ENCODE data around the gene EIF4E1B.

EIF4E1B gene

GRCh38 chr5:176647030-176647842 is 16.8 kb downstream of the EIF4E1B start, which contains the start of gene TSPAN17:
Gene TSPAN17, plus strand, starts transcription at chr5:176647484. Its CDS starts 132 bp downstream, at chr5:176647616.
- peak; percentile 100 for DNase-seq (ENCODE audit: low spot score)

GRCh38 chr5:176647843-176648473 is 17.5 kb downstream of the EIF4E1B start:
- no peak for DNase-seq (ENCODE audit: low spot score)

- no peak for DNase-seq (ENCODE audit: low spot score)
These were observed 18.2 kb downstream of the EIF4E1B start for GRCh38 chr5:176648474-176649194.

GRCh38 chr5:176650354-176650884 is 19.9 kb downstream of the EIF4E1B start:
- no peak for DNase-seq (ENCODE audit: low spot score)

- no peak for DNase-seq (ENCODE audit: low spot score)
These were observed 21.1 kb downstream of the EIF4E1B start for GRCh38 chr5:176651472-176651980.

- no peak for DNase-seq (ENCODE audit: low spot score)
These were observed 21.7 kb downstream of the EIF4E1B start for GRCh38 chr5:176652136-176652535.

- no peak for DNase-seq (ENCODE audit: low spot score)
These were observed 23.2 kb downstream of the EIF4E1B start for GRCh38 chr5:176653401-176654385.

GRCh38 chr5:176654856-176655255 is 24.4 kb downstream of the EIF4E1B start:
- no peak for DNase-seq (ENCODE audit: low spot score)

GRCh38 chr5:176656467-176656990 is 26.1 kb downstream of the EIF4E1B start:
- no peak for DNase-seq (ENCODE audit: low spot score)

GRCh38 chr5:176658007-176658599 is 27.6 kb downstream of the EIF4E1B start:
- peak; percentile 62 for DNase-seq (ENCODE audit: low spot score)

GRCh38 chr5:176658817-176659511 is 28.5 kb downstream of the EIF4E1B start:
- no peak for DNase-seq (ENCODE audit: low spot score)

- DNase-seq (ENCODE audit: low spot score) = no peak
These were observed 29.0 kb downstream of the EIF4E1B start for GRCh38 chr5:176659512-176659839.

- DNase-seq (ENCODE audit: low spot score) = no peak
These were observed 29.5 kb downstream of the EIF4E1B start for GRCh38 chr5:176659860-176660461.

GRCh38 chr5:176660530-176660859 is 30.0 kb downstream of the EIF4E1B start:
- DNase-seq (ENCODE audit: low spot score) = no peak

- peak; percentile 91 for DNase-seq (ENCODE audit: low spot score)
These were observed 30.6 kb downstream of the EIF4E1B start for GRCh38 chr5:176660860-176661641.

GRCh38 chr5:176661676-176662075 is 31.2 kb downstream of the EIF4E1B start:
- DNase-seq (ENCODE audit: low spot score) = no peak

- no peak for DNase-seq (ENCODE audit: low spot score)
These were observed 32.2 kb downstream of the EIF4E1B start for GRCh38 chr5:176662371-176663333.

- DNase-seq (ENCODE audit: low spot score) = no peak
These were observed 33.1 kb downstream of the EIF4E1B start for GRCh38 chr5:176663566-176663965.
